SH-SY5Y (cell line): ENCODE results near the gene IGFL4.

ENCODE experiments used
- GATA2 ChIP-seq: IDR thresholded peaks from 2 replicates; pipeline ENCODE4 v1.6.1; 2011; ENCODE audit warnings: mild to moderate bottlenecking, low read depth, low read length
- GATA3 ChIP-seq: IDR thresholded peaks from 2 replicates; pipeline ENCODE4 v1.6.1; 2011; ENCODE audit warnings: low read depth, mild to moderate bottlenecking, low read length, moderate library complexity

DNA sequence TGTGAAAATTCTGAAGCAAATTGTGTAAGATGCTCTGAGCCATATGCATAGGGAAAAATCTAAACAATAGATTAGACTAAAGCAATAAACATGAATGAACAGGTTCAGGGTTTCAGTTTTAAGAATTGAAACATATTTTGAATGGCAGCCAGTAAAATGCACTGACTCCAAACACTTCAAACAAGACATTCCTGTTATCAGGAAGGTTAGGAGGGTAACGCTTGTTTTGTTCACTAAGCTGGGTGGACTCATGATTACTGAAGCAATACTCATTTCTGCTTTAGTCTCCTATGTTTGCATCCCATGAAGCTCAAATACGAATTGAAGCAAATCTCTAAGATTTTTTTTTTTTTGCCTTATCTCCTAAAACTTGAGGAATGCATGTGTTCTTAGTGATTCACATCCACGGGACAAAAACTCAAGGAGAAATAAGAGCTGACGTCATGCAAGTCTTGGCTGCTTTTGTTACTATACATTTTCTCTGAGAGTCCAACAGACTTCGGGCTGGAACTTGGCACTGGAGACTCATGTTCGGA lies 29.1 kb upstream of the IGFL4 start:
- no peak for TF ChIP-seq GATA2
- no peak for TF ChIP-seq GATA3
